Smooth muscle cell (in vitro differentiated cells): ENCODE results near the gene UBE3C. TPM values are rescaled to one million over a fixed set of nuclear protein-coding genes. Genes with fewer than 3 reads are reported as not detected.

ENCODE experiments used
- DNase-seq: peaks from one replicate; lab custom pipeline; 2025; ENCODE audit not compliant: unreplicated experiment; lab: John Stamatoyannopoulos, UW
- H2AFZ ChIP-seq: fragments of 200-600 bp; sonication (generic); 2 replicates; pipeline ENCODE4 v1.6.0; 2016; ENCODE audit warnings: antibody characterized with exemption, low read depth, mild to moderate bottlenecking
- H3F3A ChIP-seq: fragments of 200-600 bp; sonication (generic); 2 replicates; pipeline ENCODE4 v1.6.0; 2017; ENCODE audit warnings: antibody characterized with exemption, low read depth
- H3K27ac ChIP-seq: fragments of 200-600 bp; sonication (generic); 2 replicates; pipeline ENCODE4 v1.5.1; 2016; ENCODE audit warnings: low read depth, mild to moderate bottlenecking
- H3K27me3 ChIP-seq: fragments of 200-600 bp; sonication (generic); 2 replicates; pipeline ENCODE4 v1.6.1; 2016; ENCODE audit warnings: low read depth, mild to moderate bottlenecking
- H3K36me3 ChIP-seq: fragments of 200-600 bp; sonication (generic); 2 replicates; pipeline ENCODE4 v1.5.1; 2016; ENCODE audit warnings: low read depth
- H3K4me1 ChIP-seq: fragments of 200-600 bp; sonication (generic); 2 replicates; pipeline ENCODE4 v1.5.1; 2016; ENCODE audit warnings: low read depth
- H3K4me2 ChIP-seq: fragments of 200-600 bp; sonication (generic); 2 replicates; pipeline ENCODE4 v1.6.0; 2016; ENCODE audit warnings: mild to moderate bottlenecking
- H3K4me3 ChIP-seq: fragments of 200-600 bp; sonication (generic); 2 replicates; pipeline ENCODE4 v1.5.1; 2016; ENCODE audit warnings: mild to moderate bottlenecking
- H3K79me2 ChIP-seq: fragments of 200-600 bp; sonication (generic); 2 replicates; pipeline ENCODE4 v1.6.0; 2016; ENCODE audit warnings: low read depth, mild to moderate bottlenecking
- H3K9ac ChIP-seq: fragments of 200-600 bp; sonication (generic); 2 replicates; pipeline ENCODE4 v1.6.0; 2016; ENCODE audit warnings: low read depth
- H3K9me3 ChIP-seq: fragments of 200-600 bp; sonication (generic); replicated peaks from 2 replicates; pipeline ENCODE4 v1.5.1; 2016; ENCODE audit warnings: low read depth
- H4K20me1 ChIP-seq: fragments of 200-600 bp; sonication (generic); 2 replicates; pipeline ENCODE4 v1.6.0; 2016; ENCODE audit warnings: low read depth
- WGBS: methylation state at CpG from one replicate; pipeline ENCODE4 v1.1.7; 2016; ENCODE audit warnings: low lambda C conversion rate; 5-methylcytosine and 5-hydroxymethylcytosine counted together
- polyA plus RNA-seq: library from polyadenylated mRNA; unstranded; fragments of >200 nt; fragmentation: Nextera tagmentation; extraction: Ambion mirVana; gene quantifications from 2 replicates; pipeline ENCODE4 v1.2.1, GENCODE V29; 2016
- total RNA-seq: library from RNA; depleted of rRNA; stranded (reverse); fragments of >200 nt; gene quantifications from 2 replicates; pipeline ENCODE4 v1.2.3, GENCODE V29; 2014
- TF ChIP-seq, protein P1 (sequence below): fragments of 200-600 bp; sonication (generic); IDR thresholded peaks from 2 replicates; pipeline ENCODE4 v1.5.1; 2017; ENCODE audit warnings: borderline replicate concordance, mild to moderate bottlenecking, antibody characterized with exemption; ENCODE audit not compliant: insufficient read depth, poor library complexity, severe bottlenecking

Gene UBE3C
- total and polyA plus RNA-seq, 2 experiments from 2014 or later = 16.3 to 43.1 TPM

DNA sequence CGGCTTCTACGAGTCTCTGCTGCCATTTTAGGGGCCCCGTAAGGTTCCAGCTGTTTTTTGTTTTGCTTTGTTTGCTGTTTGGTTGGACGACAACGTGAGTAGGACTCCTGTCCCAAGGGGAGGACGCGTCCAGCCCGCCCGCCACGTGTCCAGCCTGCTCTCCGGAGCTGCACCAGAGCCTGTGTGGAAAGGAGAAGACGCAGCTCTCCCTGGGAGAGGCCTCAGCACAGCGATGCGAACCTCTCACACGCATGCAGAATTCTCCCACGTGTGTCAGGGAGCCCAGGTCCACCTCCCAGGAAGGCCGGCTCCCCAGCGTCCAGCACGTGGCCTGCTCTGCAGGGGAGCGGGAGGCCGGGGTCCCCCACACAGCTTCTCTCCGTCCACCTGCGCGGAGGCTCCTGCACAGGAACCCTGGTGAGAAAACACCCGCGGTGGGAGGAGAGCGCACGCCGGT, 161.7 kb downstream of the UBE3C start:
- DNase-seq = no peak
- Histone ChIP-seq H3K9me3 (no peaks in the 10 kb centered on the region), H3K4me2 (no peak overlapping the region), H3K79me2 (no peaks in the 10 kb centered on the region), H3K4me3 (no peak overlapping the region), H3F3A (no peaks in the 10 kb centered on the region), H2AFZ (no peak overlapping the region), H3K36me3 (no peaks in the 10 kb centered on the region), H4K20me1 (no peaks in the 10 kb centered on the region), H3K27ac (no peak overlapping the region), H3K4me1 (no peaks in the 10 kb centered on the region), H3K27me3 (no peaks in the 10 kb centered on the region), H3K9ac (no peak overlapping the region)
- TF ChIP-seq, protein P1, sequence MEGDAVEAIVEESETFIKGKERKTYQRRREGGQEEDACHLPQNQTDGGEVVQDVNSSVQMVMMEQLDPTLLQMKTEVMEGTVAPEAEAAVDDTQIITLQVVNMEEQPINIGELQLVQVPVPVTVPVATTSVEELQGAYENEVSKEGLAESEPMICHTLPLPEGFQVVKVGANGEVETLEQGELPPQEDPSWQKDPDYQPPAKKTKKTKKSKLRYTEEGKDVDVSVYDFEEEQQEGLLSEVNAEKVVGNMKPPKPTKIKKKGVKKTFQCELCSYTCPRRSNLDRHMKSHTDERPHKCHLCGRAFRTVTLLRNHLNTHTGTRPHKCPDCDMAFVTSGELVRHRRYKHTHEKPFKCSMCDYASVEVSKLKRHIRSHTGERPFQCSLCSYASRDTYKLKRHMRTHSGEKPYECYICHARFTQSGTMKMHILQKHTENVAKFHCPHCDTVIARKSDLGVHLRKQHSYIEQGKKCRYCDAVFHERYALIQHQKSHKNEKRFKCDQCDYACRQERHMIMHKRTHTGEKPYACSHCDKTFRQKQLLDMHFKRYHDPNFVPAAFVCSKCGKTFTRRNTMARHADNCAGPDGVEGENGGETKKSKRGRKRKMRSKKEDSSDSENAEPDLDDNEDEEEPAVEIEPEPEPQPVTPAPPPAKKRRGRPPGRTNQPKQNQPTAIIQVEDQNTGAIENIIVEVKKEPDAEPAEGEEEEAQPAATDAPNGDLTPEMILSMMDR = no peak
- 94% methylated on average over 29 of the region's 29 CpGs for WGBS

GRCh38 chr7:157301610-157302120, 162.9 kb downstream of the UBE3C start:
- H3K4me2 ChIP-seq = no peak overlapping the region
- H3K9ac ChIP-seq = no peak overlapping the region
- no peaks in the 10 kb centered on the region for H3K79me2 ChIP-seq
- 98% methylated on average over 10 of the region's 10 CpGs for WGBS
- H3K4me3 ChIP-seq = no peak overlapping the region
- DNase-seq = no peak
- H3K36me3 ChIP-seq = no peaks in the 10 kb centered on the region
- no peaks in the 10 kb centered on the region for H3K4me1 ChIP-seq
- no peaks in the 10 kb centered on the region for H3K9me3 ChIP-seq
- no peak overlapping the region for H2AFZ ChIP-seq
- H3F3A ChIP-seq = no peaks in the 10 kb centered on the region
- no peaks in the 10 kb centered on the region for H4K20me1 ChIP-seq
- TF ChIP-seq, protein P1 = no peak
- H3K27ac ChIP-seq = no peak overlapping the region
- H3K27me3 ChIP-seq = no peaks in the 10 kb centered on the region

- Histone ChIP-seq H3K27me3 (no peaks in the 10 kb centered on the region), H3K4me1 (peaks cover 5% of the 10 kb centered on the region), H3K9me3 (no peaks in the 10 kb centered on the region), H3K79me2 (no peaks in the 10 kb centered on the region), H3K4me3 (no peak overlapping the region), H3K27ac (no peak overlapping the region), H3K4me2 (no peak overlapping the region), H4K20me1 (no peaks in the 10 kb centered on the region), H3K9ac (no peak overlapping the region), H3K36me3 (no peaks in the 10 kb centered on the region), H3F3A (peaks cover 8% of the 10 kb centered on the region), H2AFZ (no peak overlapping the region)
- DNase-seq = no peak
- 80% methylated on average over 27 of the region's 27 CpGs for WGBS
- TF ChIP-seq, protein P1 = no peak
Observed at GRCh38 chr7:157306846-157307838, 168.4 kb downstream of the UBE3C start.
